ENCODE measurements around the gene MOB3B. TPM values are rescaled to one million over a fixed set of nuclear protein-coding genes. Genes with fewer than 3 reads are reported as not detected.
A peak's percentile ranks its signal among the peaks of the same experiment; 100 is the strongest.

The MOB3B gene
- total RNA-seq, 2 donors from 2014 or later, result 4.3 to 6.0 TPM

DNA sequence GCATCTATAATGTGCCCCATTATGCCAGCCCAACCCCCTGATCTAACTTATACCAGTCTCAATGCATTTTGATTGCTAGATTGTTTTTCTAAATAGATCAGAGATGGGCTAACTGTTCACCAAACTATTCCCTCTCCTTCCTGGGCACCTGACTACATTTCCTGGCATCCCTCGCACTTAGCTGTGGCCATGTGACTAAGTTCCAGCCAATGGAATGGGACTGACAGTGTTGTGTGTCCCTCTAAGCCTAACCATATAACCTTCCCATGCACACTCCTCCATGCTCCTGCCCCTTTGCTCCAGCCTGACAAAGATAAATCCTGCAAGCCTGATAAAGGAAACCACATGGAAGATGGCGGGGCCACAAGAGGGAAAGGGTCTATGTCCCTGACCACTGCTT is 17.8 kb downstream of the MOB3B start:
- no peak overlapping the region for H3K27ac ChIP-seq
- intact Hi-C loops (cut with DNase I), result no loop called here
- no peak for DNase-seq
- TF ChIP-seq, protein P1, sequence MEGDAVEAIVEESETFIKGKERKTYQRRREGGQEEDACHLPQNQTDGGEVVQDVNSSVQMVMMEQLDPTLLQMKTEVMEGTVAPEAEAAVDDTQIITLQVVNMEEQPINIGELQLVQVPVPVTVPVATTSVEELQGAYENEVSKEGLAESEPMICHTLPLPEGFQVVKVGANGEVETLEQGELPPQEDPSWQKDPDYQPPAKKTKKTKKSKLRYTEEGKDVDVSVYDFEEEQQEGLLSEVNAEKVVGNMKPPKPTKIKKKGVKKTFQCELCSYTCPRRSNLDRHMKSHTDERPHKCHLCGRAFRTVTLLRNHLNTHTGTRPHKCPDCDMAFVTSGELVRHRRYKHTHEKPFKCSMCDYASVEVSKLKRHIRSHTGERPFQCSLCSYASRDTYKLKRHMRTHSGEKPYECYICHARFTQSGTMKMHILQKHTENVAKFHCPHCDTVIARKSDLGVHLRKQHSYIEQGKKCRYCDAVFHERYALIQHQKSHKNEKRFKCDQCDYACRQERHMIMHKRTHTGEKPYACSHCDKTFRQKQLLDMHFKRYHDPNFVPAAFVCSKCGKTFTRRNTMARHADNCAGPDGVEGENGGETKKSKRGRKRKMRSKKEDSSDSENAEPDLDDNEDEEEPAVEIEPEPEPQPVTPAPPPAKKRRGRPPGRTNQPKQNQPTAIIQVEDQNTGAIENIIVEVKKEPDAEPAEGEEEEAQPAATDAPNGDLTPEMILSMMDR (IDR thresholded peaks at IDR 0.05), result no peak
- no peak for TF ChIP-seq POLR2A (IDR thresholded peaks at IDR 0.05)
- H3K27me3 ChIP-seq, result no peaks in the 10 kb centered on the region
- H3K36me3 ChIP-seq (replicated peaks in 1 of 2; ENCODE audit: insufficient read depth in 1 of 2, low read depth in 2 of 2), result no peaks in the 10 kb centered on the region
- no peaks in the 10 kb centered on the region for H3K9me3 ChIP-seq
- H3K4me1 ChIP-seq, result peaks cover 9% of the 10 kb centered on the region
- WGBS, 2 donors, result 90 to 100% methylated on average over 2 of the region's 2 CpGs
- ATAC-seq, result no peak
- H3K4me3 ChIP-seq, result no peak overlapping the region

DNA sequence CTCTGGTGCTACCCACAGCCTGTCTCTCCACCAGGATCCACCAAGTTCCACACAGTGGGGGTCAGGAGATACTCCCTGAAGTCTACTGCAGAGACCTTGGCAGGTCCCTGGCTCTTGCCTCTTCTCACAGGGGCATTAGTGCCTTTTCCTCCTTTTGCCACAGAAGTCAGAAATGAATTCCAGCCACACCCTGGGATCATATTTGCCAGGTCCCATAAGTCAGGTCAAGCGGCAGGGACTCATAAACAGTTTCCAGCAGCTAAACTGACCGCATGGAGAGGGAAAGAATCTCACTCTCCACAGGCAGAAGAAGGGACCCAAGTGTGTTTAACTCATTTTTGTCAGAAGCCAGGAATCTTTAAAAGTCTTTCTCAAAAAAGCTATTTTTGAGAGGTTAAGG is 18.8 kb downstream of the MOB3B start:
- Histone ChIP-seq H3K27me3 (no peaks in the 10 kb centered on the region), H3K4me3 (no peak overlapping the region), H3K9me3 (no peaks in the 10 kb centered on the region), H3K4me1 (peaks cover 9% of the 10 kb centered on the region), H3K27ac (no peak overlapping the region), H3K36me3 (replicated peaks in 1 of 2; ENCODE audit: insufficient read depth in 1 of 2, low read depth in 2 of 2) (no peaks in the 10 kb centered on the region)
- 95 to 96% methylated on average over 2 of the region's 2 CpGs for WGBS, 2 donors
- TF ChIP-seq, protein P1 (IDR thresholded peaks at IDR 0.05), result no peak
- no peak for TF ChIP-seq POLR2A (IDR thresholded peaks at IDR 0.05)
- DNase-seq, result no peak
- no peak for ATAC-seq
- intact Hi-C loops (cut with DNase I), result no loop called here

DNA sequence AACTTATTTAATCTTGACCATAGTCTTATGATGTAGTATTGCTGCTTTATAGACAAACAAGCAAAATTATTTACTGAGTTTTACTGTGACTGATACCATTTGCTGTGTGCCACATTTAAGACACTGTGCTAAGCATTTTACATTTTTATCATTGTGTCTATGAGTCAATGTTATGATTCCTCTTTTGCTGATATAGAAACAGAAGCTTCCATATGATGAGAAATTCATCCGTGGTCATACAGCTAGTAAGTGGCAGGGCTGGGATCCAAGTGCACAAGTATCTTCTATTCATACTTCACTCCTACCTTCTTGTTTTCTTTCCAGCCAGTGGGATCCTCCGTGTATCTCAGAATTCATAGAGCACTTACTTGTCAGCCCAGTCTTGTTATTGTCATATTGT is 22.6 kb downstream of the MOB3B start:
- H3K27me3 ChIP-seq, result no peaks in the 10 kb centered on the region
- no peak for TF ChIP-seq POLR2A (IDR thresholded peaks at IDR 0.05)
- TF ChIP-seq, protein P1 (IDR thresholded peaks at IDR 0.05), result no peak
- DNase-seq, result no peak
- H3K36me3 ChIP-seq (replicated peaks in 1 of 2; ENCODE audit: insufficient read depth in 1 of 2, low read depth in 2 of 2), result no peaks in the 10 kb centered on the region
- WGBS, 2 donors, result 44 to 79% methylated on average over 2 of the region's 2 CpGs
- intact Hi-C loops (cut with DNase I), result no loop called here
- ATAC-seq, result no peak
- H3K9me3 ChIP-seq, result no peaks in the 10 kb centered on the region
- no peak overlapping the region for H3K4me3 ChIP-seq
- H3K4me1 ChIP-seq, result no peaks in the 10 kb centered on the region
- H3K27ac ChIP-seq, result no peak overlapping the region

DNA sequence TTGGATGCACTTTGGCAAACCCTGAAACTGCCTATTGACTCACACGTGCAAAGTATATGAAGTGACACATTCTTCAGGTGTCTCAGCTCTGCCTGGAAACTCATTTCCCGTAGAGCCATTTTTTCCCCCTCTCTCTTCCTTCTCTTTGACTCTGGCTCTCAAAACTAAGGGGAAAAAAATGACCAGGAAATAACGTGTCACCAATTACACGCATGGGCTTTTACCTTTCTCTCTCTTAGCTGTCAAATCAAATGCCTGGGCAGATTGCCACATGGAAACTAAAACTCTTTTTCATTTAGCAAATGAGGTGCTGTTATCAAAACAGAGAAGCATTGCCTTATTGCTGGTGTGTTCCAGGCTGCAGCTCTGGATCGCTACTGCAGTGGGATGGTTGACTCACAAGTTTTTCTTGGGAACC is 23.9 kb downstream of the MOB3B start:
- intact Hi-C loops (cut with DNase I), result no loop called here
- Histone ChIP-seq H3K4me3 (no peak overlapping the region), H3K9me3 (no peaks in the 10 kb centered on the region), H3K27me3 (no peaks in the 10 kb centered on the region), H3K36me3 (replicated peaks in 1 of 2; ENCODE audit: insufficient read depth in 1 of 2, low read depth in 2 of 2) (no peaks in the 10 kb centered on the region), H3K27ac (peak overlapping the region in 1 of 4 donors; percentile 32), H3K4me1 (no peaks in the 10 kb centered on the region)
- peak; percentile 55 for ATAC-seq
- 59 to 64% methylated on average over 5 of the region's 5 CpGs for WGBS, 2 donors
- TF ChIP-seq, protein P1 (IDR thresholded peaks at IDR 0.05), result no peak
- no peak for TF ChIP-seq POLR2A (IDR thresholded peaks at IDR 0.05)
- DNase-seq, result peak in 2 of 4 donors; percentile 12 to 26

DNA sequence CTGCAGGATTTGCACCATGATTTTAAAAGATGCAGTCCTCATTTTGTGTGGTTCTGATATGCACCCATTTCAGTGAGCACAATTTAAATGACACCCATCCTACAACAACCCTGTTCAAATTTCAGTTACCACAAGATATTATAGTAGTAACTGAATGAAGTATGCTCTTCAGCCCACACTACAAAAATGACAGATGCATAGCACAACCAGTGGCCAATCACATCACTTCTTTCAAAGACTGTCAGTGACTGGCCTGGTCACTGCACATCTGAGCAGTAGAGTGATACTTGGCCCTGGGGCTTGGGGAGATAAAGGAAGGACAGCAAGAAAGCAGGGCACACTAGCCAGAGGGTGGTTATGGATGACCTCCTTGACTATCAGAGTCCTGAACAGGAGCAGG is 25.4 kb downstream of the MOB3B start:
- H3K27ac ChIP-seq, result no peak overlapping the region
- ATAC-seq (no peak), DNase-seq (no peak)
- H3K4me1 ChIP-seq, result peaks cover 6% of the 10 kb centered on the region
- no peaks in the 10 kb centered on the region for H3K9me3 ChIP-seq
- intact Hi-C loops (cut with DNase I), result no loop called here
- H3K27me3 ChIP-seq, result no peaks in the 10 kb centered on the region
- no peaks in the 10 kb centered on the region for H3K36me3 ChIP-seq (replicated peaks in 1 of 2; ENCODE audit: insufficient read depth in 1 of 2, low read depth in 2 of 2)
- TF ChIP-seq, protein P1 (IDR thresholded peaks at IDR 0.05), result no peak
- TF ChIP-seq POLR2A (IDR thresholded peaks at IDR 0.05), result no peak
- H3K4me3 ChIP-seq, result no peak overlapping the region
